Chondrocyte (in vitro differentiated cells): ENCODE measurements around the gene ULBP2. TPM values are rescaled to one million over a fixed set of nuclear protein-coding genes. Genes with fewer than 3 reads are reported as not detected.

Experiments used
- DNase-seq: peaks from one replicate; pipeline ENCODE4 v3.0.0; 2021; ENCODE audit warnings: mixed read lengths, low spot score
- H3K27ac Mint-ChIP-seq: one replicate; pipeline ENCODE4 v1.8.0; 2021; ENCODE audit warnings: mild to moderate bottlenecking, moderate library complexity, mixed read lengths; ENCODE audit not compliant: unreplicated experiment
- H3K27me3 Mint-ChIP-seq: 2 replicates; pipeline ENCODE4 v1.8.0; 2021; ENCODE audit warnings: low read depth, mixed read lengths
- H3K36me3 Mint-ChIP-seq: 2 replicates; pipeline ENCODE4 v1.8.0; 2021; ENCODE audit warnings: low read depth, mixed read lengths
- H3K4me1 Mint-ChIP-seq: 2 replicates; pipeline ENCODE4 v1.8.0; 2021; ENCODE audit warnings: low read depth, mild to moderate bottlenecking, mixed read lengths
- H3K4me3 Mint-ChIP-seq: one replicate; pipeline ENCODE4 v1.8.0; 2021; ENCODE audit warnings: mild to moderate bottlenecking, moderate library complexity, mixed read lengths; ENCODE audit not compliant: unreplicated experiment
- H3K9me3 Mint-ChIP-seq: 2 replicates; pipeline ENCODE4 v1.8.0; 2021; ENCODE audit warnings: low read depth, mixed read lengths
- total RNA-seq: library from RNA; stranded (reverse); gene quantifications from 3 replicates; pipeline ENCODE4 v1.2.1, GENCODE V29; 2021
- TF ChIP-seq, protein P1 (sequence below): fragments of 200-600 bp; sonication (generic); IDR thresholded peaks from 2 replicates; pipeline ENCODE4 v1.5.0; 2021; ENCODE audit warnings: antibody characterized with exemption, mild to moderate bottlenecking, moderate library complexity

The ULBP2 gene
- total RNA-seq, 1 donor from 2014 or later, result 15.1 TPM

DNA sequence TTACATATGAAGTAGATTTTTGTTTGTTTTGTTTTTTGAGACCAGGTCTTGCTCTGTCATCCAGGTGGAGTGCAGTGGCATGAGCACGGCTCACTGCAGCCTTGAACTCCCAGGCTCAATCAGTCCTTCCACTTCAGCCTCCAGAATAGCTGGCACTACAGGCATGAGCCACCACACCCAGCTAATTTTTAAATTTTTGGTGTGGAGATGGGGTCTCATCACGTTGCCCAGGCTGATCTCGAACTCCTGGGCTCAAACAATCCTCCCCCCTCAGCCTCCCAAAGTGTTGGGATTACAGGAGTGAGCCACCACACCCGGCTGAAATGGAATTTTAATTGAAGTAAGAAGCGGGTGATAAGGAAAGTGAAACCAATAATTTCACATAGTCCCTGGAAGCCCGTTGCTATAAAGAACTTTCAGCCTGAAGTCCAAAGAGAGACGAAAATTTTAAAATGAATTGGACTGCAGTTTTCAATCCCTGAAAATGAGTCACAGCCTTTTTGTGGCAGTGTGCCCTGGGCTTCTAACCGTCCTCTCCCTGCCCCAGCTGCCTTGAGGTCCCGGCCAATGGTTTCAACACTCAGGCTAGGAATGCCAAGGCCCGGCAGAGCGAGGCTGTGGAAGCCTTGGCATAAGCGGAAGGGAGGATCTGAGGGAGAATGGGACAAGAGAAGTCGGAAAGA lies 44.7 kb upstream of the ULBP2 start:
- Mint-ChIP-seq H3K27ac (peak overlapping the region; percentile 93), H3K4me1 (peaks cover 39% of the 10 kb centered on the region), H3K9me3 (no peaks in the 10 kb centered on the region), H3K27me3 (no peaks in the 10 kb centered on the region), H3K36me3 (no peaks in the 10 kb centered on the region), H3K4me3 (peak overlapping the region; percentile 60)
- no peak for DNase-seq
- TF ChIP-seq, protein P1, sequence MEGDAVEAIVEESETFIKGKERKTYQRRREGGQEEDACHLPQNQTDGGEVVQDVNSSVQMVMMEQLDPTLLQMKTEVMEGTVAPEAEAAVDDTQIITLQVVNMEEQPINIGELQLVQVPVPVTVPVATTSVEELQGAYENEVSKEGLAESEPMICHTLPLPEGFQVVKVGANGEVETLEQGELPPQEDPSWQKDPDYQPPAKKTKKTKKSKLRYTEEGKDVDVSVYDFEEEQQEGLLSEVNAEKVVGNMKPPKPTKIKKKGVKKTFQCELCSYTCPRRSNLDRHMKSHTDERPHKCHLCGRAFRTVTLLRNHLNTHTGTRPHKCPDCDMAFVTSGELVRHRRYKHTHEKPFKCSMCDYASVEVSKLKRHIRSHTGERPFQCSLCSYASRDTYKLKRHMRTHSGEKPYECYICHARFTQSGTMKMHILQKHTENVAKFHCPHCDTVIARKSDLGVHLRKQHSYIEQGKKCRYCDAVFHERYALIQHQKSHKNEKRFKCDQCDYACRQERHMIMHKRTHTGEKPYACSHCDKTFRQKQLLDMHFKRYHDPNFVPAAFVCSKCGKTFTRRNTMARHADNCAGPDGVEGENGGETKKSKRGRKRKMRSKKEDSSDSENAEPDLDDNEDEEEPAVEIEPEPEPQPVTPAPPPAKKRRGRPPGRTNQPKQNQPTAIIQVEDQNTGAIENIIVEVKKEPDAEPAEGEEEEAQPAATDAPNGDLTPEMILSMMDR, result no peak

DNA sequence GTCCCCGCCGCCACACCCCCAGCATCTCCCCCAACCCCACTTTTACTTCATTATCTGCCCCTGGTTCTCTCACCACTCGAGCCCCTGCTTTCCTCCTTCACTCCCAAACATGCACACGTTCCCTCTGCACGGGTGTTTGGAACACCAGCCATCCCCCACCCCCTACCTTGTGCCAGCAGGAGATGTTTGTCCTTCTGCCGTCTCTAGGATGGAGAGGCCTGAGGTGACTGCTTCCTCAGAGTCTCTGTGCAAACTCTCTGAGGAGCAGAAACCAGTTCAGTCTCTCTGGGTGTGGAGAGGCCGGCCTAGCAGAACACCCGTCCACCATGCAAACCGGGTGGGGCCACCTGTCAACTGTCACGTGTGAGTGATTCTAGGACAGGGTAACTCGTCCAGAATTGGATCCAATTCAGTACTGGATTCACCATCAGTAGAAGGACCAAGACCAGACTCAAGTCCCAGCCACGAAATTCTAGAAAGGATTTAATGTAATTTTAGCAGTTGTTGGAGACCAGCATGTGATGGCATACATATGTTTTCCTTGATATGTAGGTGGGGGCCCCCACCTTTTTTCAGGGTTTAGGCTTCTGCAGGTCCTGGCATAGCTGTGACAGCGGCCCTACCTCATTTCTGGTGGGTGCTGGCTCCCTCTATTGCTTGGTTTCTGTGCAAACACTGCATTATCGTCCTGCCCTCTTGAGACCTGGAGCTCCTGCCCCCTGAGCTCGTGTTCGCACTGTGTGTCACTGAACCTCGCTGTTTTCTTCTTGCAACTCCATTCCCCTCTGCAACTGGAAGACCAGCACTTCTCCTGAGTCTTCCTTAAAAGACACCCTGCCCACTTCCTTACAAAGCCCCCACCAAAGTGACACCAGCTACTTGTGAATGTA lies 43.7 kb upstream of the ULBP2 start, which contains the start of gene RAET1E:
TSS of gene RAET1E (minus strand) at position 259 of the 890 bp plus-strand sequence. CDS start 7,212 bp downstream, outside the sequence.
- Mint-ChIP-seq H3K4me3 (peak within 1 kb of the TSS; percentile 60), H3K27ac (peak within 1 kb of the TSS; percentile 93), H3K27me3 (no peaks in the 10 kb centered on the region), H3K36me3 (no peaks in the 10 kb centered on the region), H3K4me1 (peaks cover 39% of the 10 kb centered on the region), H3K9me3 (no peaks in the 10 kb centered on the region)
- TF ChIP-seq, protein P1, result peak; percentile 29
- no peak for DNase-seq

GRCh38 chr6:149898966-149899365 lies 42.8 kb upstream of the ULBP2 start:
- no peaks in the 10 kb centered on the region for H3K27me3 Mint-ChIP-seq
- no peaks in the 10 kb centered on the region for H3K36me3 Mint-ChIP-seq
- no peak for DNase-seq
- no peaks in the 10 kb centered on the region for H3K9me3 Mint-ChIP-seq
- TF ChIP-seq, protein P1, result no peak
- no peak overlapping the region for H3K27ac Mint-ChIP-seq
- H3K4me1 Mint-ChIP-seq, result peaks cover 39% of the 10 kb centered on the region
- no peak overlapping the region for H3K4me3 Mint-ChIP-seq

GRCh38 chr6:149899486-149899885 lies 42.3 kb upstream of the ULBP2 start:
- no peak for DNase-seq

More at GRCh38 chr6:149899486-149899885, 42.3 kb upstream of the ULBP2 start:
- TF ChIP-seq, protein P1, result no peak
- Mint-ChIP-seq H3K36me3 (no peaks in the 10 kb centered on the region), H3K9me3 (no peaks in the 10 kb centered on the region), H3K27ac (no peak overlapping the region), H3K4me1 (peaks cover 38% of the 10 kb centered on the region), H3K4me3 (no peak overlapping the region), H3K27me3 (no peaks in the 10 kb centered on the region)
